DND-41 (cell line): Measurements from ENCODE around the gene RUFY3.
"Not testable (repeated sequence)": the region's sequence is repeated elsewhere in the genome, so short reads cannot be mapped to it uniquely, and the experiment has no call there.

Experiments used
- ATAC-seq: fragments of 200-7000 bp; cut with Tn5 transposase; 3 replicates; pipeline ENCODE4 v1.9.1; 2021; ENCODE audit warnings: low read depth; ENCODE audit not compliant: insufficient read depth
- DNase-seq: peaks from one replicate; pipeline ENCODE4 v3.0.0-alpha.2; 2020
- H2AFZ ChIP-seq: 2 replicates; pipeline ENCODE4 v1.6.0; 2012; ENCODE audit warnings: low read depth, low read length
- H3K27ac ChIP-seq: 2 replicates; pipeline ENCODE4 v1.5.1; 2012; ENCODE audit warnings: low read length, inconsistent platforms
- H3K27me3 ChIP-seq: fragments of 200-600 bp; sonication (generic); 2 replicates; pipeline ENCODE4 v1.6.0; 2012; ENCODE audit warnings: low read length, mild to moderate bottlenecking, inconsistent platforms; ENCODE audit not compliant: insufficient read depth, poor library complexity
- H3K36me3 ChIP-seq: 2 replicates; pipeline ENCODE4 v1.5.1; 2012; ENCODE audit warnings: low read length, inconsistent platforms; ENCODE audit not compliant: insufficient read depth
- H3K4me1 ChIP-seq: 2 replicates; pipeline ENCODE4 v1.5.1; 2012; ENCODE audit warnings: mild to moderate bottlenecking, low read length; ENCODE audit not compliant: insufficient read depth
- H3K4me2 ChIP-seq: 2 replicates; pipeline ENCODE4 v1.6.0; 2012; ENCODE audit warnings: mild to moderate bottlenecking, moderate library complexity, low read length, inconsistent platforms; ENCODE audit not compliant: insufficient read depth
- H3K4me3 ChIP-seq, 2 experiments: fragments of 200-600 bp in 1 of 2; shearing (Covaris generic) in 1 of 2; 2 replicates each; pipeline ENCODE4 v1.5.1; 2012 to 2016; ENCODE audit warnings: inconsistent platforms in 2 of 2, low read length in 2 of 2, mild to moderate bottlenecking in 2 of 2, low read depth in 1 of 2, moderate library complexity in 1 of 2
- H3K79me2 ChIP-seq: 2 replicates; pipeline ENCODE4 v1.6.0; 2012; ENCODE audit warnings: low read length, inconsistent platforms; ENCODE audit not compliant: insufficient read depth
- H3K9ac ChIP-seq: 2 replicates; pipeline ENCODE4 v1.6.0; 2012; ENCODE audit warnings: low read depth, mild to moderate bottlenecking, inconsistent platforms, low read length, moderate library complexity
- H3K9me3 ChIP-seq: 2 replicates; pipeline ENCODE4 v1.5.1; 2012; ENCODE audit warnings: low read length, moderate library complexity, mild to moderate bottlenecking, inconsistent platforms; ENCODE audit not compliant: insufficient read depth, severe bottlenecking
- H4K20me1 ChIP-seq: 2 replicates; pipeline ENCODE4 v1.6.0; 2012; ENCODE audit warnings: low read length; ENCODE audit not compliant: insufficient read depth
- EZH2 ChIP-seq: IDR thresholded peaks from 3 replicates; pipeline ENCODE4 v1.6.1; 2012; ENCODE audit warnings: borderline replicate concordance, low read depth, mild to moderate bottlenecking, moderate library complexity, low read length, inconsistent platforms; ENCODE audit not compliant: severe bottlenecking
- TF ChIP-seq, protein P1 (sequence below): IDR thresholded peaks from 2 replicates; pipeline ENCODE4 v1.5.1; 2012; ENCODE audit warnings: borderline replicate concordance, low read length, moderate library complexity, mild to moderate bottlenecking; ENCODE audit not compliant: poor library complexity, severe bottlenecking; ENCODE audit errors: extremely low read depth

RUFY3 gene

DNA sequence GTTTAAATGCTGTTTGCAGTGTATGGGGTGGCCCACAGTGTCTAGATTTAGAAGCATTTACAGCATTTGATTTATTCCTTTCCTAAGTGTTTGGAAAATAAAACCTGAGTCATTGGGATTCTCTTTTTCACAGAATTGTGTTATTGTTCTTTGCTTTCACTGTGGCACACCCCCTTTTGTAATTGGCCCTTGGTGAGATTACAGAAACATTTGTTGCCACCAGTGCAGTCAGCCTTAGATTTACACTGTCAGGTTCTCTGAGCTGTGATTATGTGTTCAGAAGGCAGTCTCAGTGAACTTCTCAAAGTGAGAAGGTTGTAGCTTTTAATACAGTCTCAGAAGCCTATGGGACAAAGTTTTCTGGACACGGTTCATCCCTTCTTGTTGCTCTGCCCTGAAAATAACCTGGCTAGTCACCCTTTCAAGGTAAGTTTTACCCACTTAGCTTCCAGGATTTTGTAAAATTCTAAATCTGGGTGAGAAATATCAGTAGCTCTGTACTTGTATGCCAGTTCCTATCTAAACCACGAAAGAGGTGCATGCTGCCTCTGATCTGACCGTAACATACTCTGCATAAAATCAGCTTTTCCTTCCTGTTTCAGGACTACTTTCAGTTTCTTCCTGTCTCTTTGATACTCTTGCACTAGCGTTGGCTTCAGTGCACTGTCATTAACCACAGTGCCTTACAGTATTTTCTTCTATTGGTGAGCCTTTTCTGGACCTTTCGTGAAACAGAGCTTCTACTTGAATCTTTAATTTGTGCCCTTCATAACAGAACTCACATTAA lies 12.6 kb downstream of the RUFY3 start:
- Histone ChIP-seq H3K9me3 (no peaks in the 10 kb centered on the region), H3K27me3 (no peaks in the 10 kb centered on the region), H3K27ac (peak overlapping the region; percentile 99), H3K79me2 (peaks cover 77% of the 10 kb centered on the region), H3K4me1 (peaks cover 84% of the 10 kb centered on the region), H3K4me2 (peak overlapping the region; percentile 70), H3K4me3 (peak overlapping the region; percentile 25 to 57; a peak in 3 of 4 replicates), H3K9ac (peak overlapping the region; percentile 75), H3K36me3 (no peaks in the 10 kb centered on the region), H4K20me1 (no peaks in the 10 kb centered on the region), H2AFZ (no peak overlapping the region)
- DNase-seq (peak; percentile 79), ATAC-seq (peak; percentile 79)
- TF ChIP-seq EZH2 = no peak
- TF ChIP-seq, protein P1, sequence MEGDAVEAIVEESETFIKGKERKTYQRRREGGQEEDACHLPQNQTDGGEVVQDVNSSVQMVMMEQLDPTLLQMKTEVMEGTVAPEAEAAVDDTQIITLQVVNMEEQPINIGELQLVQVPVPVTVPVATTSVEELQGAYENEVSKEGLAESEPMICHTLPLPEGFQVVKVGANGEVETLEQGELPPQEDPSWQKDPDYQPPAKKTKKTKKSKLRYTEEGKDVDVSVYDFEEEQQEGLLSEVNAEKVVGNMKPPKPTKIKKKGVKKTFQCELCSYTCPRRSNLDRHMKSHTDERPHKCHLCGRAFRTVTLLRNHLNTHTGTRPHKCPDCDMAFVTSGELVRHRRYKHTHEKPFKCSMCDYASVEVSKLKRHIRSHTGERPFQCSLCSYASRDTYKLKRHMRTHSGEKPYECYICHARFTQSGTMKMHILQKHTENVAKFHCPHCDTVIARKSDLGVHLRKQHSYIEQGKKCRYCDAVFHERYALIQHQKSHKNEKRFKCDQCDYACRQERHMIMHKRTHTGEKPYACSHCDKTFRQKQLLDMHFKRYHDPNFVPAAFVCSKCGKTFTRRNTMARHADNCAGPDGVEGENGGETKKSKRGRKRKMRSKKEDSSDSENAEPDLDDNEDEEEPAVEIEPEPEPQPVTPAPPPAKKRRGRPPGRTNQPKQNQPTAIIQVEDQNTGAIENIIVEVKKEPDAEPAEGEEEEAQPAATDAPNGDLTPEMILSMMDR = no peak

DNA sequence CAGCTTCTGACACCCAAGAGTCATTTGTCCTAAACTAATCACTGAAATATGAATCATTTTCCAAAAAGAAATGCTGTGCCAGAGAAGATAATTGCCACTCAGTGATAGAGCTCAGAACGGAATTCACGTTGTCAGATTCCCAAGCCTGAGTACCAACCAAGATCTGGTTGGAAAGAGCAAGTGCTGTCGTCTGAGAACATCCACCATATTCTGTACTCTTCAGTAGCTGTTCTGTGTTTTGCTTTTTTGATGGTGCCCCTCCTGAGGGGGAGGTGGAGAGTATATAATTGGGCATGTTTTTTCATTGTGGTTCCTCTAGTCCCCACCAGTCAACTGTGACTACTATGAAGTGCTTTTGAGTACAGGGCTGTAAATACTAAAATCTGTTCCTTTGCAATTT lies 13.2 kb downstream of the RUFY3 start:
- Histone ChIP-seq H3K9me3 (no peaks in the 10 kb centered on the region), H3K36me3 (no peaks in the 10 kb centered on the region), H3K27ac (peak overlapping the region; percentile 99), H3K79me2 (peaks cover 77% of the 10 kb centered on the region), H3K4me3 (peak overlapping the region; percentile 25 to 57; a peak in 3 of 4 replicates), H3K4me1 (peaks cover 90% of the 10 kb centered on the region), H4K20me1 (no peaks in the 10 kb centered on the region), H3K9ac (peak overlapping the region; percentile 75), H2AFZ (peak overlapping the region; percentile 6; the same call in 1 of the 2 replicates), H3K4me2 (peak overlapping the region; percentile 70), H3K27me3 (no peaks in the 10 kb centered on the region)
- ATAC-seq (peak; percentile 62), DNase-seq (peak; percentile 69)
- no peak for TF ChIP-seq EZH2
- TF ChIP-seq, protein P1 = peak; percentile 20

- H4K20me1 ChIP-seq, H3K27me3 ChIP-seq, H2AFZ ChIP-seq, H3K9me3 ChIP-seq, H3K36me3 ChIP-seq: not testable (repeated sequence)
- peak overlapping the region; percentile 70 for H3K4me2 ChIP-seq
- DNase-seq (peak; percentile 85), ATAC-seq (peak; percentile 51)
- peaks cover 77% of the 10 kb centered on the region for H3K79me2 ChIP-seq
- peak overlapping the region; percentile 99 for H3K27ac ChIP-seq
- peak overlapping the region; percentile 75 for H3K9ac ChIP-seq
- TF ChIP-seq, protein P1 = peak; percentile 78
- peak overlapping the region in 1 of 2 experiments; percentile 57; a peak in 2 of 4 replicates for H3K4me3 ChIP-seq
- H3K4me1 ChIP-seq = peaks cover 96% of the 10 kb centered on the region
These were observed 14.2 kb downstream of the RUFY3 start for GRCh38 chr4:70735915-70736314.
